ENCODE measurements around the gene PAQR4.

GRCh38 chr16:2966043-2966807 is 2.9 kb upstream of the PAQR4 start:
- TF ChIP-seq CTCF (IDR thresholded peaks at IDR 0.05 in 4 of 5, conservative IDR thresholded peaks at IDR 0.05 in 1 of 5) (no peak), POLR2A (IDR thresholded peaks at IDR 0.05) (no peak)

Measured in gastrocnemius medialis (tissue), 4 donors.